ENCODE results near the gene CPSF4.

The CPSF4 gene

GRCh38 chr7:99452541-99452940 lies 13.8 kb downstream of the CPSF4 start:
- TF ChIP-seq, protein P1, sequence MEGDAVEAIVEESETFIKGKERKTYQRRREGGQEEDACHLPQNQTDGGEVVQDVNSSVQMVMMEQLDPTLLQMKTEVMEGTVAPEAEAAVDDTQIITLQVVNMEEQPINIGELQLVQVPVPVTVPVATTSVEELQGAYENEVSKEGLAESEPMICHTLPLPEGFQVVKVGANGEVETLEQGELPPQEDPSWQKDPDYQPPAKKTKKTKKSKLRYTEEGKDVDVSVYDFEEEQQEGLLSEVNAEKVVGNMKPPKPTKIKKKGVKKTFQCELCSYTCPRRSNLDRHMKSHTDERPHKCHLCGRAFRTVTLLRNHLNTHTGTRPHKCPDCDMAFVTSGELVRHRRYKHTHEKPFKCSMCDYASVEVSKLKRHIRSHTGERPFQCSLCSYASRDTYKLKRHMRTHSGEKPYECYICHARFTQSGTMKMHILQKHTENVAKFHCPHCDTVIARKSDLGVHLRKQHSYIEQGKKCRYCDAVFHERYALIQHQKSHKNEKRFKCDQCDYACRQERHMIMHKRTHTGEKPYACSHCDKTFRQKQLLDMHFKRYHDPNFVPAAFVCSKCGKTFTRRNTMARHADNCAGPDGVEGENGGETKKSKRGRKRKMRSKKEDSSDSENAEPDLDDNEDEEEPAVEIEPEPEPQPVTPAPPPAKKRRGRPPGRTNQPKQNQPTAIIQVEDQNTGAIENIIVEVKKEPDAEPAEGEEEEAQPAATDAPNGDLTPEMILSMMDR (IDR thresholded peaks at IDR 0.05; ENCODE audit: low read depth, low read length): no peak
- H3K27ac ChIP-seq: no peak overlapping the region
- no peak for DNase-seq
- no peaks in the 10 kb centered on the region for H3K27me3 ChIP-seq (ENCODE audit: insufficient read depth, low read depth, severe bottlenecking)
- H3K36me3 ChIP-seq: peaks cover 98% of the 10 kb centered on the region
- H3K4me3 ChIP-seq (ENCODE audit: low read depth, low read length): no peak overlapping the region
- H3K9me3 ChIP-seq (ENCODE audit: severe bottlenecking): no peaks in the 10 kb centered on the region

DNA sequence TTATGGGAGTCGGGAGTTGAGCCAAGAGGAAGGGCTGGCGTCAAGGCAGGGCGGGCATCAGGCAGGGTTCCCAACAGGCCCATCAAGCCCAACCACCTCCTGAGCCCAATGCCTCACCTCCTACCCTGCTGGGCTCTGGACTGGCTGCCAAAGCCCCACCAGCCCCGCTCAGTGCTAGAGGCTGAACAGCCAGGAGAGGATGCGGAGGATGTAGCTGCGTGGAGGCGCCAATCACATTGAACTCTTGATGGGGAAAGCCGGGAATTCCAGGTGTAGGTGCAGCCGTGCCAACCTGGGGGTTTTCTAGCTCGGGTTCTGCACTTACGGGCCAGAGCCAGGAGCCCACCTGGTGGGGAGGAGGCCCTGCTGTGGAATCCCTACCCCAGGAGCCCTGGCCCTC lies 14.4 kb downstream of the CPSF4 start:
- no peak for DNase-seq
- H3K9me3 ChIP-seq (ENCODE audit: severe bottlenecking): no peaks in the 10 kb centered on the region
- H3K4me3 ChIP-seq (ENCODE audit: low read depth, low read length): no peak overlapping the region
- no peaks in the 10 kb centered on the region for H3K27me3 ChIP-seq (ENCODE audit: insufficient read depth, low read depth, severe bottlenecking)
- no peak overlapping the region for H3K27ac ChIP-seq
- peaks cover 98% of the 10 kb centered on the region for H3K36me3 ChIP-seq
- TF ChIP-seq, protein P1 (IDR thresholded peaks at IDR 0.05; ENCODE audit: low read depth, low read length): no peak

- no peaks in the 10 kb centered on the region for H3K27me3 ChIP-seq (ENCODE audit: insufficient read depth, low read depth, severe bottlenecking)
- TF ChIP-seq, protein P1 (IDR thresholded peaks at IDR 0.05; ENCODE audit: low read depth, low read length): no peak
- H3K36me3 ChIP-seq: peaks cover 98% of the 10 kb centered on the region
- no peaks in the 10 kb centered on the region for H3K9me3 ChIP-seq (ENCODE audit: severe bottlenecking)
- H3K27ac ChIP-seq: no peak overlapping the region
- DNase-seq: no peak
- no peak overlapping the region for H3K4me3 ChIP-seq (ENCODE audit: low read depth, low read length)
These were observed 17.1 kb downstream of the CPSF4 start for GRCh38 chr7:99455874-99456273.

DNA sequence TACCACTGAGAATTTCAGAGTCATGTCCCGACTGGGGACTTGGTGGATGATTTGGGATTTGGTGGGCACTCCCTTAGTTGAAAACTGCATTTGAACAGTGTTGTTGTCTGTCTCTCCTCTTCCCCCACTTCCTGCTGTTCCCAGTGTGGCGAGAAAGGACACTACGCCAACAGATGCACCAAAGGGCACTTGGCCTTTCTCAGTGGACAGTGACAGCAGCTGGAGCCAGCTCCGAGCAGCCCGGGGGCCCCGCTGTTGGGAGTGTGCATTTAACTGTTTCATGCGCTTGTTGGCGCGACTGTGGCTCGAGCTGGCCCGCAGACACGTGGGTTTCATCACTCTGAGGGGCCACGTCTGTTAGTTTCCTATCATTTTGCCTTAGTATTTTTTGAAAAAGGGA lies 17.5 kb downstream of the CPSF4 start:
- Histone ChIP-seq H3K27me3 (ENCODE audit: insufficient read depth, low read depth, severe bottlenecking) (no peaks in the 10 kb centered on the region), H3K4me3 (ENCODE audit: low read depth, low read length) (no peak overlapping the region), H3K36me3 (peaks cover 96% of the 10 kb centered on the region), H3K9me3 (ENCODE audit: severe bottlenecking) (no peaks in the 10 kb centered on the region), H3K27ac (no peak overlapping the region)
- TF ChIP-seq, protein P1 (IDR thresholded peaks at IDR 0.05; ENCODE audit: low read depth, low read length): no peak
- DNase-seq: no peak

- DNase-seq: no peak
- H3K27ac ChIP-seq: no peak overlapping the region
- H3K36me3 ChIP-seq: peaks cover 93% of the 10 kb centered on the region
- no peak overlapping the region for H3K4me3 ChIP-seq (ENCODE audit: low read depth, low read length)
- TF ChIP-seq, protein P1 (IDR thresholded peaks at IDR 0.05; ENCODE audit: low read depth, low read length): no peak
- no peaks in the 10 kb centered on the region for H3K27me3 ChIP-seq (ENCODE audit: insufficient read depth, low read depth, severe bottlenecking)
- no peaks in the 10 kb centered on the region for H3K9me3 ChIP-seq (ENCODE audit: severe bottlenecking)
These were observed 18.4 kb downstream of the CPSF4 start for GRCh38 chr7:99457050-99457649.

Measured in WERI-Rb-1 (cell line).